Stimulated activated CD4-positive, alpha-beta T cell treated with anti-CD3 and anti-CD28 coated beads, TNF-alpha, amount 100 ng/mL, for 4 hours (primary cell): Measurements from ENCODE around the gene GRIK4.

Experiments used
- DNase-seq, 3 experiments: peaks; one replicate each; pipeline ENCODE4 v3.0.0-alpha.2; 2020; ENCODE audit warnings: low read depth in 3 of 3

GRIK4 gene

GRCh38 chr11:120525261-120526171, 14.0 kb downstream of the GRIK4 start:
- DNase-seq, result no peak

DNA sequence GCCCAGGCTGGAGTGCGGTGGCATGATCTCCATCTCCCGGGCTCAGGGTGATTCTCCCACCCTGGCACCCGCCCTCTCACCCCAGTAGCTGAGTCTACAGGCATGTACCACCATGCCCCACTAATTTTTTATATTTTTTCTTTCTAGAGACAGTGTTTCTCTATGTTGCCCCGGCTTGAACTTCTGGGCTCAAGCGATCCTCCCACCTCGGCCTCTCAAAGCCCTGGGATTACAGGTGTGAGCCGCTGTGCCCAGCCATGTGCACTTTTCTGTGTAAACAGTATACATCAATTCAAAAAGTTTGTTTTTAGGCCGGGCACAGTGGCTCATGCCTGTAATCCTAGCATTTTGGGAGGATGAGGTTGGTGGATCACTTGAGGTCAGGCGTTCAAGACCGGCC, 14.7 kb downstream of the GRIK4 start:
- no peak for DNase-seq

DNA sequence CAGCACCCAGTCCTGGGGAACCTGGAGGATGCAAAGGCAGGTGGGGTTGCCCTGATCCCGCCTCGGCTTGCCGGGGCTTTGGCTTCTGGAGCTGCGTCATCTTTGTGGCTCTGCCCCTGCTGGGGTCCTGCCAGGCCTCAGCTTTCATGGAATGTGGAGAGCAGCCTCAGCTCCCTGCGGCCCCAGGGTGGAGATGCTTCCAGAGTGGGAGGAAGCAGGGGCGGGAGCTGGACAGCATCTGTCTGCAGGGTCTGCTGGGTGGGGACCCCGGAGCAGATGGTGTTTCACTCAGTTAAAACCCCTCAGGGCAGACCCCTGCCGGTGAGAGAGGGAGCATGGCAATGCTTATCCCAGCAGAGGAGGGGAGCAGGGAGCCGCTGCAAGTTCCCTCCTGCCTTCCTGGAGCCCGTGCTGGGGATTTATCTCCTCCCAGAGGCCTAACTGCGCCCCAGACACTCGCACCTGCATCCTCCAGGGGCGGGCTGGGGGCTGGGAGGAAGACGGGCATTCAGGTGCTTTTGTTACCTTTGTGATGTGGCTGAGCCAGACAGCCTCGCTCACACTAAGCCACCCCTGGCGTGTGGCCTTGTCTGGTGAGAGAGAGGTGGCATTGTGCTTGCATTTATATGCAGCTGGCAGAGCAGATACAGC, 15.7 kb downstream of the GRIK4 start:
- no peak for DNase-seq

- DNase-seq, result no peak
These were observed 17.2 kb downstream of the GRIK4 start for GRCh38 chr11:120528749-120529148.

DNA sequence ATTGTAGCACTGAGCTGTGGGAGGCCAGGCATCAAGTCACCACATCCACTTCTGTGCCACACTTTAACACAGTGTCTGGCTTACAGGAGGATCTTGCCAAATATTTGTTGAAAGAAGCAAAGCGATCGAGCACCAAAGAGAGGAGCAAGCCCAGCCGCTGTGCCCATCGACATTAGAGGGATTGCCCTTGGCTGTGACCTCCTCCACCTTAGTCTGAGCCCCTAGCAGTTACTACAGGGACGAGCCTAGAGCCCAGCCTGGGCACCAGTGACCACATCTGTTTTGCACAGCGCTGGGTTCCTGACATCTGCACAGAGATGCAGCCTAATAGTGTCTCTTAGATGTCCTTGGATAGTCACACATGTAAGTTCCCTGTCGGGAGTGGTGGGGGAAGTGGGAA, 17.7 kb downstream of the GRIK4 start:
- DNase-seq, result no peak

GRCh38 chr11:120529911-120530310, 18.4 kb downstream of the GRIK4 start:
- no peak for DNase-seq

GRCh38 chr11:120532082-120532831, 20.7 kb downstream of the GRIK4 start:
- no peak for DNase-seq

DNA sequence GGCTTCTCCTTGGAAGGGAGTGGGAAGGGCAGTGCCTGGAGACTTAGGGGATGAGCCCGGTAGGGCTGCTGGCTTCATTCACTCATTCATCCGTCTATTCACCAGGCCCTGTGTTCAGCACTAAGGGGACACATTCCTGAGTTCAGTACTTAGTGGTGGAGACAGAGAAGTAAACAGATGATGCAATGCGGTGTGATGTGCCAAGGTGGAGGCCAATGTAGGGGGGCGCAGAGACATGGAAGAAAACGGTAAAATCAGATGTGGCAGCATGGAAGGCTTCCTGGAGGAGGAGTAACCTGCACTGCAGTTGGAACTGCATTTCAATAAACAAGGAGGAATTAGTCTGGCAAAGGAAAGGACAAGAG, 21.3 kb downstream of the GRIK4 start:
- DNase-seq, result no peak

- DNase-seq, result no peak
These were observed 24.7 kb downstream of the GRIK4 start for GRCh38 chr11:120536091-120536796.

- DNase-seq, result no peak
These were observed 25.2 kb downstream of the GRIK4 start for GRCh38 chr11:120536797-120537169.

GRCh38 chr11:120537996-120538395, 26.4 kb downstream of the GRIK4 start:
- DNase-seq, result no peak

- DNase-seq, result no peak
These were observed 27.2 kb downstream of the GRIK4 start for GRCh38 chr11:120538707-120539106.

- DNase-seq, result no peak
These were observed 28.3 kb downstream of the GRIK4 start for GRCh38 chr11:120539667-120540369.

DNA sequence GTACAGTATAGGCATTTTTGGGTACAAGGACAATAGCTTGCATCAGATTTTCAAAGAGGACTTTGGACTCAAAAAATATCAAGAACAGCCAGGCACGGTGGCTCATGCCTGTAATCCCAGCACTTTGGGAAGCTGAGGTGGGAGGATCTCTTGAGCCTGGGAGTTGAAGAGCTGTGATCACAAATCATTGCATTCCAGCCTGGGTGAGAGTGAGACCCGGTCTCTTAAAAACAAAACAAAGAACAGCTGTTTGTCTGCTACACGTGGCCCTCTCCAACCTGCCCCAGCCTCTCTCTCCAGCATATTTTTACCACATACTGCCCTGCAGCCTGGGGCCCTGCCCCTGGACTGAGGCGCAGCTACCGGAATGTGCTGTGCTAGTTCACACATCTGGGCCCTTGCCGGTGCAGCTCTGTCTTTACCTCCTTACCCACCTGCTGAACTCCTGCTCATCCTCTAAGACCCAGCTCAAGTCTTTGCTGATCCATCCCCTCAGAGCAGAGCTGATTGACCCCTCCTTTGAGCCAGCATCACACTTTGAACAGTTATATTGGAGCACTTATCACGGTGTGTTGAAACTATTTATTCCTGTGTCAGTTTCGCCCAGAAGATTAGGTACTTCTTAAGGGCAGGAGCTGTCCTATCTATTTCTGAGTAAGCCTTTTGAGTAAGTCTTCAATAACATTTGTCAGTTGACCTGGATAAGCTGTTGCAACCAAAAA, 29.4 kb downstream of the GRIK4 start:
- no peak for DNase-seq

- DNase-seq, result no peak
These were observed 32.1 kb downstream of the GRIK4 start for GRCh38 chr11:120543521-120544215.

DNA sequence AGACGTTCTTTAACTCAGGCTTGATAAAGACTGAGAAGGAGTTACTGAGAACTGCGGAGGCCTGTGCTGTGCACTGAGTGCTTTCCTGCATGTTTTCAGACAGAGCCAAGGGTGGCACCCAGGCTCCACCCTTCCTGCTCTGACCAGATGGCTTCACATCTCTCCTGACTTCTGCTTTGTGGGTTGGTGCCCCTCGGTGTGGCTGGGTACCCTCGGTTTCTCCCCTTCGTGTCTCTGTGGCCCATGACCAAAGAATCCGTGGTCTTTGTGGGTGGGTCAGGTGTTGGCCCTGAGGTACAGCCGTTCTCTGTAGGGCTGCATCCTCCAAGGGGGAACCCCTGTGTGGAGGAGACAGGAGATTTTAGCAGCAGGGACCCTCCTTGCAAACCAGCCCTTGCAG, 34.3 kb downstream of the GRIK4 start:
- DNase-seq, result no peak

DNA sequence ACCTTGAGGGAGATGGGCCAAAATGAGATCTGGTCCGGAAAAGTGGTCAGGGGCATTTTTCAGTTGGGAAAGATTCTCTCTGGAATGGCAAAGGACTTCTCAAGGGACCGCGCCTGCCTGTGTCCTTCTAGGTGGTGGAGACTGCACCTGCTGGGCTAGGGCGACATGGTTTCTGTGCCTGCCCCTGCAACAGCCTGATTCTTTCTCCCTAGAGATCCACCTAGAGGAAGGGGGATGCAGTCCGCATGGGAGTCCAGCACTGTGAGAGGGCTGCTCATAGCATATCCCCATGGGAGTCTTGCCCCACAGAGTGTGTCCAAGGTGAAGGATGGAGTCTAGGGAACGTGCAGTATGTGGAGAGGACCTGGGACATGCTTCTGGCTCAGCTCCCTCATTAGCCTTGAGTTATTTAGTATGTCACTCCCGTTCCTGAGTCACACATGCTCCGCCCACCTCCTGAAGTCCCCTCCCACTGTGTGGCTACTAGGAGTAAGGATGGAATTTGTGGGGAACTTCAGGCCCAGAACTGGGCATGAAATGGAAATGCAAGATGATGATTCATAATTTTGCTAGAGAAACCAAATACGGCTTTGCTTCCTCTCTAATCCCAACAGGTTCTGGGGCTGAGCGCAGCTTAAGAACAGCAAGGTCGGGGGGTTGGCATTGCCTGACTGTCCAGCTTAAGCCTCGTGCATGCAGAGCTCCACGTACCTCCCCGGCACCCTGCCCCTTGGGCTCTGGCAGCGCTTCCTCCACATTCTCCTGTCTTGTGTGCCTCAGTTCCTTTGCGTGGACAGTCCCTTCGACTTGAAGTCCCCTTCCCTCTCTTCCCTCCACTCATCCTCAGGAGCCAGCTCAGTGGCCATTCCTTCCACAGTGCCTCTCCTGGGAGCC, 35.0 kb downstream of the GRIK4 start:
- DNase-seq, result no peak

- DNase-seq, result no peak
These were observed 35.8 kb downstream of the GRIK4 start for GRCh38 chr11:120547316-120547715.
